Stimulated activated CD8-positive, alpha-beta memory T cell treated with anti-CD3 and anti-CD28 coated beads, Interleukin-12 subunit alpha, Interleukin-12 subunit beta, amount 100 ng/mL, for 24 hours (primary cell): ENCODE measurements around the gene HSPBP1.
A peak's percentile ranks its signal among the peaks of the same experiment; 100 is the strongest.
"Not testable (repeated sequence)": the region's sequence is repeated elsewhere in the genome, so short reads cannot be mapped to it uniquely, and the experiment has no call there.

Experiments used
- DNase-seq: peaks from one replicate; pipeline ENCODE4 v3.0.0-alpha.2; 2020; ENCODE audit errors: extremely low read depth

The HSPBP1 gene

GRCh38 chr19:55279770-55280643 lies at the start of gene HSPBP1:
TSS of gene HSPBP1 (minus strand) at chr19:55280110. CDS start at chr19:55279608, 502 bp downstream.
- DNase-seq = peak; percentile 85

GRCh38 chr19:55328774-55329318 lies 48.9 kb upstream of the HSPBP1 start:
- not testable (repeated sequence) for DNase-seq

GRCh38 chr19:55325172-55325571 lies 45.3 kb upstream of the HSPBP1 start, which contains the start of gene TMEM150B:
TSS of gene TMEM150B (minus strand) at chr19:55325341. CDS start at chr19:55321036, 4,305 bp downstream.
- DNase-seq = no peak

DNA sequence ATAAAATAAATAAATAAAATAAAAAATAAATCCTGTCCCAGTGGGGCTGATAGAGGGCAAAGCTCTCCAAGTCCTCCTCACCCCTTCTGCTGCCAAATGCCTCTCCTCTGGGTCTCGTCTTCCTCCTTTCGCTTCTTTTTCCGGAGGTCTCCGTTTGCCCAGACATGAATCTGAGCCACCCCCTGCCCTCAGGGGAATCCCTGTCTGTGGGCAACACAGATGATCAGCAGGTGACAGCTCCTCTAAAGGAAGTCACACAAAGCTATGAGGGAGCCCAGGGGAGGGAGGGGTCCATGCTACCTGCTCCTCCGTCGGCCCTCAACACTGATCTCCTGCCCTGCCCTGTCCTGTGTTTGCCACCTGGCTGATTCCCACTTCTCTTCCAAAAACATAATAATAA lies 44.8 kb upstream of the HSPBP1 start:
- DNase-seq = no peak

GRCh38 chr19:55322204-55322885 lies 42.4 kb upstream of the HSPBP1 start:
- no peak for DNase-seq

- DNase-seq = no peak
These were observed 41.7 kb upstream of the HSPBP1 start for GRCh38 chr19:55321466-55322137.

GRCh38 chr19:55320844-55321419 lies 41.0 kb upstream of the HSPBP1 start:
- DNase-seq = no peak

DNA sequence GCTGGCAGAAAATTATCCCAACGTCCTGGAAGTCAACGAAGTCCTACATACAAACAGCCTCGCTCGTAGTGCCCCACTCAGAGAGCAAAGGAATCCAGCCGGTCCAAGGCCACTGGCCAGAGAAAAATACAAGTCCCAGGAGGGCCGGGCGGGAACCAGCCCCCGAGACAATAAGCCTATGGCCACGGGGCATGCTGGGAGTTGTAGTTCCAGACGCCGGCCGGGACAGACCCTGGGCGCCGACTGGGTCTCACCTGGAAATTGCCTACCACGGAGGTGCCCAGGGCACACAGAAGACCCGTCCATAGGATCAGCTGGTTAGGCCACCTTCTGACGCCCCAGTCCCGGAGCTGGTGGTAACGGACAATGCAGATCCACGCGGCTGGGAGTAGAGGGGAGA lies 39.9 kb upstream of the HSPBP1 start:
- no peak for DNase-seq

DNA sequence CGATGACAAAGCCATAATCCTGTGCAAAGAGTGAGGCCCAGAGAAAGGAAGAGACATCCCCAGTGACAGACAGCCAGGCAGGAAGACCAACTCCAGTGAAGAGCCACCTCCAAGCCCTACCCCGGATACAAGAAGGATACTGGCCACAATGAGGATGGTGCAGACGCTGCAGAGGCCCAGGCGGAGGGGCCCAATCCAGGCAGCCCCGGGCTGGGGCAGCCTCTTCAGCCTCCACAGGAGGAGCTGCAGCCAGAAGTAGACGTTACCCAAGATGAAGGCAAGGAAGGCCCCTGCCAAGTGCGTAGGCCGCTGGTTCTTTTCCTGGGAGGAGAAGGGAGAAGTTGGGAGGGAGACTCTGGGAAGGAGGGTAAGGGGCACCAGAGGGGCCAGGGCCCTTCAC lies 36.7 kb upstream of the HSPBP1 start:
- DNase-seq = no peak

- DNase-seq = no peak
These were observed 36.1 kb upstream of the HSPBP1 start for GRCh38 chr19:55315956-55316525.

GRCh38 chr19:55314396-55314795 lies 34.5 kb upstream of the HSPBP1 start:
- no peak for DNase-seq

DNA sequence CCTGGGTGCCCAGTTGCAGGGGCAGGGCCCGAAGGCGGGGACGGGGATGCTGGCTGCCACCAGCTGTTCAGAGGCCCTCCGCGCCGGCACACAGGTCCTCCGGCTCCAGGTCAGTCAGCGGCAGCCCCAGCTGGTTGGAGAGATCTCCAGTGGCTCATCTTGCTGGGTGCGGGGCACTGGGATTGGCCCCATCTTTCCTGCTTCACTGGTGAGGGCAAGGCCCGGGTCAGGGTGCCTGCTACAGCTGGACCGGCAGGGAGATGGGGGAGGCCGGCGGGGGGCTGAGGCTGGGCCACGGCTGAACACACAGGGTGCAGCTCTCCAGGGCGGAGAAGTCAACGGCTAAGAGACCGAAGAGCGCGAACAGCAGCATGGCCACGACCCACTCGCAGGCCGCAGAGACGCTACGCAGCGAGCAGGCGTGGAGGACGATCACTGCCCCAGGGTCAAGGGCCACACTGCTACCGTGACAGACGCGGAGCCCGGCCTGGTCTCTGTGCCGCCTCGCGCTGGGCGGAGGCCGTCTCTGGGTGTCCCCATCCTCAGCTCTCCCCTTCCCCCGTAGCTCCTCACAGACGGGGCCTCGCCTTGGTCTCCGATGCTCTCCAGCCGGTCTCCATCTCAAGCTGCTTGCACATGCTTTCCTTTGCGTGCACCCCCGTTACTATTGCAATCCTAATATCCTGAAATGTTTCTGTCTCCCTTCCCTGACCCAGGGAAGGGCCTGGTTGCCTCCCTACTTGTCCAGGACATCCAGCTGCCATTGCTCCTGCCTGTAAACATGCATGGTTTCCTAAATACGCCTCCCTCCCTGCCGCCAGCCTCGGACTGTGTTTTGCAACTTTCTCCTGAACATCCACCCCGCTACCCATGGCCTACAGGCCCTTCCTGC lies 33.0 kb upstream of the HSPBP1 start:
- DNase-seq = no peak

DNA sequence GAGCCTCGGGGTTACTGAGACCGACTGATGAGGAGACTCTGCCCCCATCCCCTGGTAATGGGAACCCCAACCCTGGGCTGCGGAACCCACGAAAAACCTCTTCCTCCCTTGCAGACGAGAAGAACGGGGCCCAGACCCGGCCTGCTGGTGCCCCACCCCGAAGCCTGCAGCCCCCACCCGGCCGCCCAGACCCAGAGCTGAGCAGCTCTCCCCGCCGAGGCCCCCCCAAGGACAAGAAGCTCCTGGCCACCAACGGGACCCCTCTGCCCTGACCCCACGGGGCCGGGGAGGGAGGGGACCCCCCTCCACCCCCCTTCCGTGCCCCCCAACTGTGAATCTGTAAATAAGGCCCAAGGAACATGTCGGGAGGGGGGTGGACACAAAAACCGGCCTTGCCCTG lies 31.9 kb upstream of the HSPBP1 start:
- DNase-seq = no peak

- DNase-seq = no peak
These were observed 31.5 kb upstream of the HSPBP1 start for GRCh38 chr19:55311397-55311796.

DNA sequence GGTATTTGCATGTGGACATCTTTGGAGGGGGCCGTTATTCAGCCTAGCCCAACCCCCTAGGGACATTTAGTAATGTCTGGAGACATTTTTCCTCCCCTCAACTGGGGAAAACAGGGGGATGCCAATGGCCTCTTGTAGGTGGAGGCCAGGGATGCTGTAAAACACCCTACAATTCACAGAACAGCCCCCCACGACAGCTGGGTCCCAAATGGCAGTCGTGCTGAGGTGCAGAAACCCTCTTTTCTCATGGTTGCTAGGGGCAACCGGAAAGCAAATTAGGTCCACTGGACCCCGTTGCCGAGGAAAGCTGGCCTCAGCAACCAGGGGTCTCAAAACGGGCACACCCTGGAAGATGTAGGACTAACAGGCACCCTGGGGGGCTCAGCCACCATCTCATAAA lies 30.6 kb upstream of the HSPBP1 start:
- no peak for DNase-seq

- DNase-seq = no peak
These were observed 29.5 kb upstream of the HSPBP1 start for GRCh38 chr19:55309448-55309847.

DNA sequence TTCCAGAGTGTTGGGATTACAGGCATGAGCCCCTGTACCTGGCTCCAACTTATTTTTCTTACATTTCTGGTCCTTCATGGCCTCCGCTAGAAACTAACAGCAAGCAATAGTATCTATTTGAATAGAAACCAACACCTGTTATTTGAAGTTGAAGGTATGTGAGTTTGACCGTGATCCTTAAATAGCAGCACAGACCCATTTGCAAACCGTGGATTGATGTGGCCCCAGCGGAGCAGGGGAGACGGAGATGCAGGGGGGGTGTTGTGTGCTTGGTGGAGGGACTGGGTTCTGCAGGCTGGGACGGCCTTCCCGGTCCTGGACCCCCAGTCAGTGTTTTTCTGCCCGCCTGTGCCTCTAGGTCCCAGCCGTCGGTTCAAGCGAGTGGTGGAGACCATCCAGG lies 28.4 kb upstream of the HSPBP1 start:
- no peak for DNase-seq

- DNase-seq = no peak
These were observed 26.8 kb upstream of the HSPBP1 start for GRCh38 chr19:55306712-55307111.

- DNase-seq = no peak
These were observed 26.2 kb upstream of the HSPBP1 start for GRCh38 chr19:55305983-55306562.

GRCh38 chr19:55305491-55305890 lies 25.6 kb upstream of the HSPBP1 start:
- DNase-seq = peak; percentile 19
